Skeletal muscle tissue (tissue), 4 donors: ENCODE results near the gene PI16. TPM values are rescaled to one million over a fixed set of nuclear protein-coding genes. Genes with fewer than 3 reads are reported as not detected.

Source experiments
- H3K27ac ChIP-seq: one replicate; pipeline ENCODE4 v1.7.0; 2013; ENCODE audit warnings: mild to moderate bottlenecking, low read depth, low read length, inconsistent platforms
- H3K27me3 ChIP-seq, 3 donors: one replicate each; pipeline ENCODE4 v1.7.0; 2013; ENCODE audit warnings: low read length in 3 of 3; ENCODE audit not compliant: control insufficient read depth in 3 of 3, insufficient read depth in 3 of 3
- H3K36me3 ChIP-seq, 3 donors: one replicate each; pipeline ENCODE4 v1.7.0; 2013; ENCODE audit warnings: low read length in 3 of 3; ENCODE audit not compliant: control insufficient read depth in 3 of 3, insufficient read depth in 3 of 3
- H3K4me1 ChIP-seq, 3 donors: one replicate each; pipeline ENCODE4 v1.7.0; 2013; ENCODE audit warnings: low read length in 3 of 3, mild to moderate bottlenecking in 3 of 3; ENCODE audit not compliant: control insufficient read depth in 3 of 3, insufficient read depth in 3 of 3
- H3K4me3 ChIP-seq, 3 donors: one replicate each; pipeline ENCODE4 v1.7.0; 2013; ENCODE audit warnings: low read length in 3 of 3
- H3K9ac ChIP-seq, 3 donors: one replicate each; pipeline ENCODE4 v1.7.0; 2013; ENCODE audit warnings: low read length in 3 of 3, mild to moderate bottlenecking in 3 of 3, moderate library complexity in 2 of 3, low read depth in 1 of 3
- H3K9me3 ChIP-seq, 3 donors: one replicate each; pipeline ENCODE4 v1.7.0; 2013; ENCODE audit warnings: low read length in 3 of 3; ENCODE audit not compliant: control insufficient read depth in 3 of 3
- total RNA-seq: library from RNA; depleted of rRNA; stranded (reverse); fragments of >200 nt; gene quantifications from one replicate; pipeline ENCODE4 v1.2.3, GENCODE V29; 2014
- donor health status: Osteomylitis.

The PI16 gene
- total RNA-seq, 1 donor from 2014 or later = 19.8 TPM

DNA sequence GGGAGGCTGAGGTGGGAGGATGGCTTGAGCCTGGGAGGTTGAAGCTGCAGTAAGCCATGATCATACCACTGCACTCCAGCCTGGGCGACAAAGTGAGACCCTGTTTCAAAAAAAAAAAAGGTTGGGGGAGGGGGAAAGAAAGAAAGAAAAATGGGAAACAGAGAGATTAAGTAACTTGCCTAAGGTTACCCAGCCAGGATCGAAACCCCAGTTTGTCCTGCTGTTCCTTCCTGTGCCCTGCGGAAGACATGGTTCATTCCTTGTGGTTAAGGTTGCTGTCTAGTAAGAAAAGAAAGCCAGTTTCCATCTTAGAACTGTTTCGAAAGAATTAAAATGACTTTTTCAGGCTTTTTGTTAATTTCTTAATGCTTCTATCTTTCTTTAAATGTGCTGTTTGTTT lies 38.9 kb upstream of the PI16 start:
- H3K9me3 ChIP-seq = no peaks in the 10 kb centered on the region
- H3K27ac ChIP-seq = no peak overlapping the region
- H3K27me3 ChIP-seq = no peaks in the 10 kb centered on the region
- peaks cover 22 to 23% (median 23%) of the 10 kb centered on the region in 3 donors for H3K4me1 ChIP-seq
- no peak overlapping the region for H3K9ac ChIP-seq
- H3K36me3 ChIP-seq = peaks cover 17 to 51% (median 47%) of the 10 kb centered on the region in 3 donors
- no peak overlapping the region for H3K4me3 ChIP-seq

DNA sequence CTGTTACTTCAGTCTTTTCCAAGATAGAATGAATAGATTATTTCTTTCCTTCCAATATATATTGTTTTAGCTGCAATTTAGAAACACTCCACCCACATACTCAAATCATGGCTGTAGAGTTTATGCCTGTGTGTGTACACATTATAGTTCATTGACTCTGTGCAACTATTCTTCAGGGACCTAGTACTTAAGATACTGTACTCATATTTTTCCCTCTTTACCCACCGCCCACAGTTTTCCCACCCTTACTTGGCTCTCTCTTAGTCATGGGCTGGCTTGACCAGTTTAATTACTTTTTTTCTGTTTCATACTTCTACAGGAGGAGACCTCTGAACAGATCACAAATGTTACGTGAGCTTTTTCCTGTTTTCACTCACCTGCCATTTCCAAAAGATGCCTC lies 38.4 kb upstream of the PI16 start:
- Histone ChIP-seq H3K27me3 (no peaks in the 10 kb centered on the region), H3K9me3 (no peaks in the 10 kb centered on the region), H3K4me3 (no peak overlapping the region), H3K27ac (no peak overlapping the region), H3K4me1 (peaks cover 23 to 25% (median 23%) of the 10 kb centered on the region in 3 donors), H3K36me3 (peaks cover 17 to 53% (median 52%) of the 10 kb centered on the region in 3 donors), H3K9ac (peak overlapping the region in 1 of 3 donors; percentile 5)

DNA sequence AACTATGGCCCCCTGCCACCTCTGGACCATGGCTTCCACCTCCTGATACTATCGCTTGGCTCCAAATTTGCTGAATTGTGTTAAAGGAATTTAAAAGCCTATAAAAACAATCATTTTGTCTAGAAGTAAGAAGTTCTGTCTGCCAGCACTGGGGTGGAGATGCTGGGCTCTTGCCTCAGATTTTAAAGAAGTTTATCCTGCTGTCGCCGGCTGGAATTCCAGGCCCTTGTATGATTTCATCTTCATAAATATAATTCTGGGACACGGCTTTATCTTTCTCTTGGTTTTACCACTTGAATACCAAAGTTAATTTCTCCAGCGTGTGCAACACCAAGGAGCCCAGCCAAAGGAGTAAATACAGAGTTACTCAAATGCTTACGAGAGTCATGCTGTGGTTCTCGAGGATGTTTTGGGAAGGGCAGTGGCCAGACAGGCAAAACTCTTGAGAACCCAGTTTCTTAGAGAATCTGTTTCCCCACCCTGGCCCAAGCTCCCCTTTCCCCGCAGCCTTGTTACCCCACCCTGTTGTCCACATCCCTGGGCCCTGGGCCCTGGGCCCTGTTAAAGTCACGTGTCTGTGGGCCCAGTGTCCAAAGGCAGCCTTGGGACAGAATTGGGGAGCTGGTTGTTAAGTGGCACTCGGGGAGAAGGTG lies 36.9 kb upstream of the PI16 start:
- peaks cover 23 to 26% (median 23%) of the 10 kb centered on the region in 3 donors for H3K4me1 ChIP-seq
- no peak overlapping the region for H3K4me3 ChIP-seq
- H3K36me3 ChIP-seq = peaks cover 15 to 53% (median 46%) of the 10 kb centered on the region in 3 donors
- no peak overlapping the region for H3K9ac ChIP-seq
- H3K27ac ChIP-seq = peak overlapping the region; percentile 68
- no peaks in the 10 kb centered on the region for H3K27me3 ChIP-seq
- no peaks in the 10 kb centered on the region for H3K9me3 ChIP-seq

DNA sequence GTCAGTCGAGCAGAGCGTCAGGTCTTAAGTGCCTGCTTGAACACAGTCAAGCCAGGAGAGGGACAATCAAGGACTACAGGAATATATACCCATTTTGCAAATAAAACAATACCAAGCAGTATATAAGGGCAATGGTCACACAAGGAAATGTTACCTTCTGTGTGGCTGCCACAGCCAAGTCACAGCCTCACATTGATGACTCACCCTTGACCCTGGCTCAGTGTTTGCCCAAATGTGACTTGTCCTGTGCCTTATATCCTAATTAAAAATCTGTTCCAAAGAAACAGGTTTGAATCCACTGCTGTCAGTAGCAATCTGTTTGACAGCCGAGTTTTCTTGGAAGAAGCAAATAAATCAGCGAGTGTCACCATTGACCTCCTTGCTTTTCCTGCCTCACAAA lies 34.5 kb upstream of the PI16 start:
- Histone ChIP-seq H3K4me3 (no peak overlapping the region), H3K36me3 (peaks cover 24 to 61% (median 55%) of the 10 kb centered on the region in 3 donors)

DNA sequence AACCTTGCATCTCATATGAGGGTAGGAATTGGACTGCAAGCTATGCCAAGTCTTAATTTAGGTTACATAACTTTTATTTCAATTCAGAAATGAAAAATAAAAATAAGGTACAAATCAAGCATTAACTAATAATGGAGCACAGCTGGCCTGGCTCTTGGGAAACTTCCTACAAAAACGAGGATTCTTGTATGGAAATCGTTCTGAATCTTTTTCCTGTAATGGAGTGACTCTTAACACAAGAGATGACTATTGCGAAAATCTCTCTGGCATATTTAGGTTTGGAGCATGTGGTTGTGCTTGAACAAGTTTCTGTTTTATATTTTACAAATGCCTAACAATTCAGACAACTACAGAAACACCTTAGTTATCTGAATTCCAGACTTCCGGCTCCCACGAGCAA lies 34.0 kb upstream of the PI16 start:
- Histone ChIP-seq H3K27me3 (no peaks in the 10 kb centered on the region), H3K9ac (no peak overlapping the region), H3K27ac (peak overlapping the region; percentile 50), H3K9me3 (no peaks in the 10 kb centered on the region), H3K4me1 (peaks cover 19 to 26% (median 25%) of the 10 kb centered on the region in 3 donors), H3K36me3 (peaks cover 24 to 58% (median 55%) of the 10 kb centered on the region in 3 donors), H3K4me3 (no peak overlapping the region)

More for the DNA sequence above, 34.5 kb upstream of the PI16 start:
- H3K27me3 ChIP-seq = no peaks in the 10 kb centered on the region
- peaks cover 19 to 26% (median 25%) of the 10 kb centered on the region in 3 donors for H3K4me1 ChIP-seq
- no peaks in the 10 kb centered on the region for H3K9me3 ChIP-seq
- H3K27ac ChIP-seq = peak overlapping the region; percentile 42
- H3K9ac ChIP-seq = no peak overlapping the region

DNA sequence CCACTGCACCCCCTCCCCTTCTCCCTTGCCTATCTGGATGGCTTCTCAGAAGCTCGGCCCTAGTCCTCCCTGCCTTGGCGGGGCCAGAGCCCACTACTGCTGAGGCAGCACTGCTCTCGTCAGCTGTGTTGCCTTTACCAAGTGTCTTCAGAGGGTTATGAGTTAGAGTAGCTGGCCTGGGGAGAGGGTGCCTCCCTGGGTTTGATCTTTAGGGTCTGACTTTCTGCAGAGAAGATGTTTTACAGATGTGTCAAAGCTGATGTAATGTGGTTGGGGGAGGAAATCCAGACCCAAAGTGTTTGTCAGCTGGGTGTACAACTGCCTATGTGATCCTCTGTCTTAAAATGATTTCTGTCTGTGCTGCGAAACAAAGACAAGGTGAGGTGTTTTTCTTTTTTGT lies 30.4 kb upstream of the PI16 start:
- H3K9ac ChIP-seq = no peak overlapping the region
- no peak overlapping the region for H3K27ac ChIP-seq
- H3K4me3 ChIP-seq = no peak overlapping the region
- no peaks in the 10 kb centered on the region for H3K27me3 ChIP-seq
- no peaks in the 10 kb centered on the region for H3K9me3 ChIP-seq
- H3K36me3 ChIP-seq = peaks cover 20 to 42% (median 36%) of the 10 kb centered on the region in 3 donors
- peaks cover 36 to 39% (median 36%) of the 10 kb centered on the region in 3 donors for H3K4me1 ChIP-seq

DNA sequence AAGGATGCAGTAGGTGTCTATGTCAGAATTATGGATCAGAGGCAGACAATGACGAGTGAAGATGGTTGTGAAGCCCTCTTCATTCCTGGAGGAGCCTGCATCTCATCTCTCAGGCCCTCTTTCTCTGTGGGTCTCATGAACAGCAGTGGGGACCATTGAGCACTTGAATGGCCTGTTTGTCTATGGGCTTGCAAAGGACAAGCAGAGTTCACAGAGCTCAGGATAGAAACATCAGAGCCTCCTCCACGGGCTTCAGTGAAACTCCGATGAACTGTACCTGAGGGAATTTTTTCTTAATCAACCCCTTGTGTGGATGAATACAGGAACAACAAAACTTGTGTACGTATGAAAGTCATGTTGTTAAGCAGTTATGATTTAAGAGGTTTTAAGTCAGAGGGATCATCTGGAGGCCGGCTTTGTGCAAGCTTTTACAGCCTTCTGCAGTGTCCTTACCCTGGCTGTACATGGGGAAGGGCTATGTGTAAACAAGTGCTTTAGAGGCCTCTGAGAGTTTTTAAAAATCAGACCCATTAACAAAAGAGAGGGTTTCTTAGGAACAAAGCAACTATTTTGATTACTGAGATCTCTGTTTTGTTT lies 29.7 kb upstream of the PI16 start:
- no peaks in the 10 kb centered on the region for H3K27me3 ChIP-seq
- no peaks in the 10 kb centered on the region for H3K9me3 ChIP-seq
- H3K36me3 ChIP-seq = peaks cover 17 to 36% (median 35%) of the 10 kb centered on the region in 3 donors
- H3K4me3 ChIP-seq = no peak overlapping the region
- H3K4me1 ChIP-seq = peaks cover 36 to 40% (median 38%) of the 10 kb centered on the region in 3 donors
- no peak overlapping the region for H3K9ac ChIP-seq
- no peak overlapping the region for H3K27ac ChIP-seq

DNA sequence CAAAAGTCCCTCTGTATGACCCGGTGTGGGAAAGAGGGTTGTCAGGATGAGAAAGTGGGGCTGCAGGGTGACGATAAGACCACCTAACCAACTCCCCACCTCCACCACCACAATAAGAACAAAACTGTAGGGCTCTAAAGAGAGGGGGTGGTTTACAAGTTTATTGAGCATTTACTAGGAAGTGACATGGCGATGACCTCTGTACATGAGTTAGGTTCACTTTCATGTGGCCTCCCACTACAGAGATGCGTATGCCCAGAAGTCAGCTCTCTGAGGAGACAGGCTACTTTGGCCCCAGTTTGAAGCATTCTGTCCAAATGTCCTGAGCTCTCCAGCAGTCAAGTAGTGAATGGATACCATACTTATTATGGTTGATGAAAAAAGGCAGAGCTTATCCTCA lies 28.7 kb upstream of the PI16 start:
- Histone ChIP-seq H3K9me3 (no peaks in the 10 kb centered on the region), H3K27ac (no peak overlapping the region), H3K4me1 (peaks cover 38 to 43% (median 39%) of the 10 kb centered on the region in 3 donors), H3K36me3 (peaks cover 14 to 31% (median 30%) of the 10 kb centered on the region in 3 donors), H3K27me3 (no peaks in the 10 kb centered on the region), H3K4me3 (no peak overlapping the region), H3K9ac (no peak overlapping the region)

DNA sequence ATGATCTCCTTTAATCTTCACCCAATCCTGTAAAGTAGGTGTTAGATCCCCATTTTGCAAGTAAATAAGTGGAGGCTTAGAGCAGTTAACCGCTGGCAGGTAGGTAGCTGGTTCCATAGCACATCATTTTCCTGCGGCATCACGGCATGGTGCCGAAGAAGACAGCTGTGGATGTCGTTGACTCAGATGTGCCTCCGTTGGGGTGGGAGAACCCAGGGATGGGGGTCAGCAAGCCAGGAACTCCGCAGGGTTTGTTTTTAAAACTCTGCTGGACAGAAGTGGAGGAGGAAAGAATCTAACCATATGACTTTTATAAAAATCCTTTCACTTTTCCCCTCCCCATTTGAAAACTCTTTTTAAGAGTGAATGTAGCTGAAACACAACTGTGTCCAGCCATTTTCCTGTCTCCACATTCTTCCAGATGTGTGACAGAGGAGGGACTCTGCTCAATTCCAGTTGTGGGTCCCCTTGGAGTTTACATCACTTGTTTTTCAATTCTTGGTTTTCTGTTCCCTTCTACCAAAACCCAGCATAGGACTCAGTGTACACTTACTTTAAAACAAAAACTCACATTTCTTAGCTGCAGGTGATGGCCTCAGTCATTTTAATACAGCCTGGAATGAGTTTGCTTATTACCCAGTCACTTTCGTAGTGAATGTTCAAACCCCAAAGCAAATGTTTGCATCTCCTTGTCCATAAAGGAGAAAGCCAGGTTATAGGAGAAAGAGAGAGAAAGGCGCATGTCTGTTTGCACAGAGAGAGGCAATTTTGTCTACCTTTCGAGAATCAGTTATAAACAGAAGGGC lies 27.6 kb upstream of the PI16 start:
- H3K9ac ChIP-seq = peak overlapping the region in 2 of 3 donors; percentile 36 to 69
- no peaks in the 10 kb centered on the region for H3K27me3 ChIP-seq
- peaks cover 38 to 39% (median 39%) of the 10 kb centered on the region in 3 donors for H3K4me1 ChIP-seq
- no peaks in the 10 kb centered on the region for H3K9me3 ChIP-seq
- peaks cover 14 to 25% (median 22%) of the 10 kb centered on the region in 3 donors for H3K36me3 ChIP-seq
- peak overlapping the region; percentile 64 for H3K27ac ChIP-seq
- peak overlapping the region in 1 of 3 donors; percentile 58 for H3K4me3 ChIP-seq
